GM19397 (cell line): ENCODE results near the gene LYZ.

ENCODE experiments used
- ATAC-seq: cut with Tn5 transposase; IDR thresholded peaks from one replicate; pipeline ENCODE4 v1.9.1; 2021; ENCODE audit warnings: mild to moderate bottlenecking, moderate library complexity; ENCODE audit not compliant: unreplicated experiment

Gene LYZ

DNA sequence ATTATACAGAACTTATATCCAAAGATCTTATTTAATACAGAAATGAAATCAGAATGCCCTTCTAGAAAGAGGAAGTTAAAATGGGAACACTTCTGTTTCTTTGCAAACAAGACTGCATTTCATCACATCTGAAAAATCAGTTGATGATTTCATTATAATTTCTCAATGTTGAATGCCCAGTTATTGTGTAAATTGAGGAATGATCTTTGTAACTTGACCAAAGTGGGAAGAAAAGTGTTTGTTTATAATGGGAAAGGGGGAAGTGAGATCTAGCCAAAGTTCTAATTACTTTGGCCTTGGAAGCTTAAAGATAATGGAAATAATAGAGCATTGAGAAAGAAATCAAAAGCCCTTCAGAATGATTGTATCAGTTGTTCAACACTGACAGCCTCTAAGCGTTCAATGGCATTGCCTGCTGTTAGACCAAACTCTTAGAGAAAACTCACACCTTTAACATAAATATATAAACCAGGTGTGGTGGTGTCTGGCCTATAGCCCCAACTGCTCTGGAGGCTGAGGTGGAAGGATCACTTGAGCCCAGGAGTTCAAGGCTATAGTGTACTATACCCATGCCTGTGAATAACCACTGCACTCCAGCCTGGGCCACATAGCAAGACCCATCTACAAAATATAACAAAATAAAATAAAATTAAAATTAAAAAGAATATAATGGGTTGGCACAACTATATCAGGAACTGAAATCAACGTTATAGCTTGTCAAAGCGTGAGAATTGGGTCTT lies 9.9 kb upstream of the LYZ start:
- no peak for ATAC-seq

DNA sequence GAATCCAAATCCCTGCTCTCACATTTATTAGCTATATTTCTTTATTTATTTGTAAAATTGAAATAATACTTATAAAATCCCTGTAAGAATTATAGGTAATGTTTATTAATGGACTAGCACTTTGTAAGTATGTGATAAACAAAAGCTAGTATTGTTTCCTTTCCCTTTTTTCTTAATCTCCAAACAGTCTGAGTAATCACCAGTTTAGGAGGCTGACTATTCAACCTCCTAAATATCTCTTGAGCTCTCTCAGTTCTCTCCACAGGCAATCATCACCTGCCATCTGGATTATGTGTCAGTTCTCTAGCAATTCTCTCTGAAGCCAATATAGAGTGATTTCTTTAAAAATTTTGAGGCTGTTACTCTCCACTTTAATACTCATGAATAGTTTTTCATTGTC lies 9.2 kb upstream of the LYZ start:
- ATAC-seq: no peak

DNA sequence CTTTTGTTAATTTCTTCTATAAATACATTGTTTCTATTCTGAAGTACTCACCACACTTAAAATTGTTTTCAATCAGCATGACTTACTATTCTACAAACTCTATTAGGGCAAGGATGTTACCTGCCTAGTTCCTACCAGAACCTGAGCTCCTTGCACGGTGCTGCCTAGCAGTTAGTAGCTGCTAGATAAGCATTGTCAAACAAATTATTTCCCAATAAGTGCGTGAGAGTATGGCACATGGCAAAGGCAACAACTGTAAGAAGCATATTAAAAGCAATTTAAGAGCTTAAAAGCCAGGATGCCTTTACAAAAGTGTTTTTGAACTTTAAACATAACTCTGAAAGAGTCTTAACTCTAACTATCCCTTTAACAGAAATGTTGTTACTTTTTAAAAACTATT lies 8.2 kb upstream of the LYZ start:
- ATAC-seq: no peak

GRCh38 chr12:69341328-69341727 lies 6.9 kb upstream of the LYZ start:
- ATAC-seq: no peak

GRCh38 chr12:69342421-69342820 lies 5.8 kb upstream of the LYZ start:
- ATAC-seq: no peak

- ATAC-seq: no peak
These were observed 4.8 kb upstream of the LYZ start for GRCh38 chr12:69343357-69343756.

DNA sequence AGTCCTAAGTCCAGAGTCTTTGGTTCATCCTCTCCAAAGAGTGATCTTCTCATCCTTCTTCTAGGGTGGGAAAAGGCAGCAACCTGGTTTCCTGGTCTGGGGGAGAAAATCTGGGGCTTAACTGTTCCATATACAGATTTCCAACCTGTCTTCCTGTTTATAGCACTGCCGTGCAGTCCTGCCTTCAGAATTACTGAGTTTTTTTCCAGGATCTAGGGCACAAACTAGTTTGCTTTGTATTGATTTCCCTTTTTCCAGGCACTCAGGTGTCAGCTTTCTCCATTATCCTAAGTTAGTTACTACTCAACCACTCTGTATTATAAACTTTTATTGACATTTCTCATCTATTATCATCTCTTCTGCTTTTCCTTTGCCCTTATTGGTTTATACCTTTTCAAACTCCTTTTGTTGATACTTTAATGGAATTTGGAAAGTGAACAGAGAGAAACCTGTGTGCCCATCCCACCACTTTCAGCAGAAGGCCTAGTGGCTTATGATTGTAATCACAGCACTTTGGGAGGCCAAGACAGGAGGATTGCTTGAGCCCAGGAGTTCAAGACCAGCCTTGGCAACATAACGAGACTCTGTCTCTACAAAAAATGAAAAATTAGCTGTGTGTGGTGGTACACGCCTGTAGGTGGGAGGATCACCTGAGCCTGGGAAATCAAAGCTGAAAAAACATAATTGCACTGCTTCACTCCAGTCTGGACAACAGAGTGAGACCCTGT lies 4.1 kb upstream of the LYZ start:
- no peak for ATAC-seq

DNA sequence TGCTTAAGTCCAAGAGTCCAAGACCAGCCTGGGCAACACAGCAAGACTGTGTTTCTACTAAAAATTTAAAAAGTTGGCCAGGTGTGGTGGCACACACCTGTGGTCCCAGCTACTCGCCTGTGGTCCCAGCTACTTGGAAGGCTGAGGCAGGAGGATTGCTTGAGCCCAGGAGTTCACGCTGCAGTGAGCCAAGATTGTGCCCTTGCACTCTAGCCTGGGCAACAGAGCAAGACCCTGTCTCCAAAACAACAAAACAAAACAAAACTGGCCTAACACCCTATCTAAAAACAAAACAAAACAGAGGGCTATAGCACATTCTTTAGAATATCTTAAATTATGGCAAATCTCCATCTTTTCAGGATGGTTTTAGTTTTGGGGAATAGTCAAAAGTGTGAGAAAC lies 3.1 kb upstream of the LYZ start:
- ATAC-seq: no peak

GRCh38 chr12:69345742-69346141 lies 2.4 kb upstream of the LYZ start:
- ATAC-seq: no peak

GRCh38 chr12:69350002-69350626 lies 1.9 kb downstream of the LYZ start:
- no peak for ATAC-seq

DNA sequence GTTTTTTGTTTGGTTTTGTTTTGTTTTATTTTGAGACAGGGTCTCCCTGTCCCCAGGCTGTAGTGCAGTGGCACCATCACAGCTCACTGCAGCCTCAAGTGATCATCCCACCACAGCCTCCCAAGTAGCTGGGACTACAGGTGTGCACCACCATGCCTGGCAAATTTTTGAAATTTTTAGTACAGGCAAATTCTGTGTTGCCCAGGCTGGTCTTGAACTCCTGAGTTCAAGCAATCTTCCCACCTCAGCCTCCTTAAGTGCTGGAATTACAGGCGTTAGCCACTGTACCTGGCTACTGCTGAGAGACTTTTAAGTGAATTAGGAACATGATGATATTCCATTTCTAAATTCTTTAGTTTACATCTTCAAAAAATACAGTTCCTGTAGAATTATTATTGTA lies 2.6 kb downstream of the LYZ start:
- no peak for ATAC-seq

DNA sequence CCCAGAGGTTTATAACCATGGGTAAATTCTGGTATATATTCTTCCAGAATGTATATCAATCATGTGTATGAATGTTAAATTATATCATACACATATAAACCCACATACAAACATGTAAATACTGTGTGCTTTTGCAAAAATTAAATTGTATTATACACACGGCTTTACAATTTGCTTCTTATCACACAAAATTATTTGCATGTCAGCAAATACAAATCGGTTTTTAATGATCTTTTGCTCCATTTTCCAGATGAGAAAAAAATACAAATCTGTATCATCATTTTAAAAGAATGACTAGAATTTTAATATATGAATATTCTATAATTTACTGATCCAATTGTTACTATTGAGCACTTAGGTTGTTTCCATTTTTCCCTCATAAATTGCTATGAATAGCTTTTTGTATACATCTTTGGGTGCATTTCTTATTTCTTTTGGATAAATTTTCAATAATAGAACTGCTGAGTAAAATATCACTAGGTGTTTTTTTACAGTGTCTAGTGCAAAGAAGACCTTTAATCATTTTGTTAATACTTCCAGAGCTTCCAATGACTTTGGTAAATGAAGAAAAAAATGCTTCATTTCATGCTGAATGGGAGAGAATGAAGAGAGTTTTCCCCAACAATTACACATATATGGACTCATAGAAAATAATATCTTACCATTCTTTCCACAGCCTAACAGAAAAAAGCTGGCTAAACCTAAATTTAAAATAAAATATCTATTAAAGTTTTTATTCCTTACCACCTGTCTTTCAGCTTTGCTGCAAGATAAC lies 3.5 kb downstream of the LYZ start:
- no peak for ATAC-seq

DNA sequence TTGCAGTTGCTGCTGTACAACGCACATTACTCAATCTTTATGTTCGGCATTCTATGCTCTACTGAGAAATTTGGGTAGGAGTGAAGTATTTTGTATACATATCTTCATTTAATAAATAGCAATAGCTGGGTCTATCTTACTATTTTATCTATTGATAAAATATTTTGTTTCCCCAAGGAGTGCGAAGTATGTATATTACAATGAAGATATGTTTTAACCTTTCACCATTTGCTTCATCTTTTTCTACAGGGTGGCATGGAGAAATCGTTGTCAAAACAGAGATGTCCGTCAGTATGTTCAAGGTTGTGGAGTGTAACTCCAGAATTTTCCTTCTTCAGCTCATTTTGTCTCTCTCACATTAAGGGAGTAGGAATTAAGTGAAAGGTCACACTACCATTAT lies 4.7 kb downstream of the LYZ start:
- ATAC-seq: no peak

DNA sequence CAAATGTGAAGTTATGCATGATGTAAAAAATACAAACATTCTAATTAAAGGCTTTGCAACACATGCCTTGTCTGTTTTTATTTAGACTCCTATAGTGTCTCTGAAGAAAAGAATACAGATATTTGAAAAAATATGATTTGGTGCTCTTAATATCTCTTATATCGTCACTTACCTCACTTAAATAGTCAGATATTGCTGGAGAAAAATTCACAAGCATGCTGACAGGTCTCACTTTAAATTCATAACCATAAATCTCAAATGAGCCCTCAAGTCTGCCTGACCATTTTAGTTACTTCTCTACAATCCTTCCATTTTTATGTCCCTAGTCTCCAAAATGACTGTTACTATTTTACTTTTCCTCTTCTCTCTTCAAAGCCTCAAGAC lies 6.0 kb downstream of the LYZ start:
- no peak for ATAC-seq

- no peak for ATAC-seq
These were observed 6.5 kb downstream of the LYZ start for GRCh38 chr12:69354556-69355187.

- ATAC-seq: no peak
These were observed 7.3 kb downstream of the LYZ start for GRCh38 chr12:69355363-69356028.

DNA sequence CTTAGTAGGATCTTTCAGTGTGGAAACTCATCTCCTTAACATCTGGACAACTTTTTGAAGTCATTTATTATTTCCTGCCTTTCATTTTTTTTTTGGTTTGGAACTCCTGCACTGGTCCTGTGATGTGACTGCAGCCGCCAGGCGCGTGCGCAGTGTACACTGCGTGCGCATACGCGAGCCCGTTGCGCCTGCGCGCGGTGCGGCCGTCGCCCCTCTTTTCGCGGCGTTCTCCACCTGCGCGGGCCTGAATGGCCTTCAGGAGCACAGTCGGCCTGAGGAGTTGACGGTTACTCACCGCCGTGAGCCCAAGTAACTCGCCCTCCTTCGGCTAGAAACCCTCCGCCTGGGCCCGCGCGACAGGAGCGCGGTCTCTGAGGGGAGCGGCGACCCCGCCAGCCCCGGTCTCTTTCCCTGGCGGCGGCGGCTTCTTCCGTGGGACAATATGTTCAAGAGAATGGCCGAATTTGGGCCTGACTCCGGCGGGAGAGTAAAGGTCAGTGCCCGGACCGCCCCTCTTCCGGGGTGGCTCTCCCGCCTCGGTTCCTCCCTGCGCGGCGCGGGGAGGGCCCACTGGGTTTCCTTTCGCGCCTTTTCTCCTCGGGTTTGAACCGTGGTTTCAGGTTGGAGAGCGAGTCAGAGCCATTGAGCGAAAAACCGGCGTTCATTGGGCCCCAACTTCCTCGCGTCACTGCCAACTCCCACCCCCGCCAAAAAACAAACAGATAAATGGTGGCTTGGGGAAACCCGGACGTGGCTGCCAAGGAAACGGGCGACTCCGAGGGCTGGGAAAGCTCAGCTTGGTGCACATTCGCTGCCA lies 11.6 kb downstream of the LYZ start, which contains the start of gene YEATS4:
TSS of gene YEATS4 (plus strand) at position 213 of the 817 bp plus-strand sequence. CDS start at position 443, 230 bp downstream.
- peak; percentile 89 for ATAC-seq

- no peak for ATAC-seq
These were observed 12.1 kb downstream of the LYZ start for GRCh38 chr12:69360348-69360672.

GRCh38 chr12:69366796-69367195 lies 18.6 kb downstream of the LYZ start:
- no peak for ATAC-seq

GRCh38 chr12:69368171-69368570 lies 20.0 kb downstream of the LYZ start:
- no peak for ATAC-seq
